GM19468 (cell line): Measurements from ENCODE around the gene ZDHHC7.

Experiments
- ATAC-seq: cut with Tn5 transposase; IDR thresholded peaks from one replicate; pipeline ENCODE4 v1.9.1; 2021; ENCODE audit warnings: mild to moderate bottlenecking, moderate library complexity, moderate number of reproducible peaks; ENCODE audit not compliant: unreplicated experiment; ENCODE audit errors: extremely low read depth

The ZDHHC7 gene

DNA sequence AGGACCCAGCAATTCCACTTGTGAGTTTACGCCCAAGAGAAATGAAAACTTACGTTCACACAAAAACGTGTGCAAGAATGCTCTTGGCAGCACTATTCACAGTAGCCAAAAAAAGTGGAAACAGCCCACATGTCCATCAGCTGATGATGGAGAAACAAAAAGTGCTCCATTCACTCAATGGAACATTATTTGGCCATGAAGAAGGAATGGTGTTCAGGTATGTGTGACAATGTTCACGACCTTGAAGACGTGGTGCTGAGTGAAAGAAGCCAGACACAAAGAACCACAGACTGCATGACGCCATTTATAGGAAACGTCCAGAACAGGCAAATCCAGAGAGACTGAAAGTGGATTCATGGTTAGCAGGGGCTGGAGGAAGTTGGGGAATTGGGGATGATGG lies 84.9 kb downstream of the ZDHHC7 start:
- ATAC-seq: no peak

DNA sequence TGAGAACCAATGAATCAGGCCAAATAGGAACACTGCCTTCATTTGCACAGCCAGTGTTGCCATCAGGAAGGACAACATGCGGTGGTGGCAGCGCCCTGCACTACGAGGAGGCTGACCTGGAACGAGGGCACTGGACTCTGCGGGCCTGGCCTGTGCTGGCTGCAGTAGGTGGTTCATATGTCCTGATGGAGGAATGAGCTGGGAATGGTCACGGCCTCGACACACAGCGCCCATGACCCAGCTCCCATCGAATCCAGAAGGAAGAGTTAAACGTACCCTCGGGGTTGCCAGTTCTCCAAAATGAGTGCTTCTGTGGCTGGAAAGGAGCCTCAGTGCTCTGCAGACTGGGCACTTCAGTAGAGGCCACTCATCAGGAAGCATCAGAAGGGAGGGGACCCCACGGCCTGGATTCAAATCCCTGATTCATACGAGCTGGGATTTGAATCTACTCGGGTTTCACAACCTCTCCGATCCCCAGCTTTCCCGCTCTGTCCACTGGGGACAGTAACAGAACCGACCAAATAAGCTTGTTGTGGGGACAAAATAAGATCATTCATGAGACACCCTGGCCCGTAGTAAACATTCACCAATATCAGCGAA lies 85.5 kb downstream of the ZDHHC7 start:
- no peak for ATAC-seq

DNA sequence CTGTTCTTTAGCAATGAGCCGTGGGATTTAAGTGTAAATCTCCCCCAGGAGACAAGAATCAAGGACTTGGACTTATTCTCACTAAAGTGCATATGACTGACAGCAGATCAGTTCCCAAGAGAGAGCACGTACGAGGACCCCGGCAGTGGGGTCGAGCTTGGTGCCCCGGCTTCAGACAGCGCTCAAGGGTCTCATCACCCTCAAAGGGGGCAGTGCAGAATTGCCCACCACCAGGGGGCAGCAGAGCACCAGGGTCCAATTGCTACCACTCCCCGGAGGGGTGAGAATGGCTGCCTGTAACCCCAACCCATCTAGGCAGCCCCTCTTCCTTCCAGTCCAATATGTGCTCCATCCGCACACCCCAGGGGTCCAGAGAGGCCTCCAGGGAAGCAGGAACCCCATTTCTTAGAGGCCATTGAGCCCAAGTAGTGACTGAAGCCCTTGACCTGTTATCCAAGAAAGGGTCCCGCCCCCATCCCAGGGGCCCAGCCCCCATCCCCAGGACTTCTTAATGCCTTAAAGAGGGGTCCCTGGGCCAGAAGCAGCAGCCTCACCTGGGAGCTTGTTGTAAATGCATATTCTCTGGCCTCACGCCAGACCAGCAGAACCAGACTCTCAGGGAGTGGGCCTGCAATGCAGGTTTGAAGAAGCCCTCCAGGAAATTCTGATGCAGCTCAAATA lies 86.1 kb downstream of the ZDHHC7 start:
- no peak for ATAC-seq

DNA sequence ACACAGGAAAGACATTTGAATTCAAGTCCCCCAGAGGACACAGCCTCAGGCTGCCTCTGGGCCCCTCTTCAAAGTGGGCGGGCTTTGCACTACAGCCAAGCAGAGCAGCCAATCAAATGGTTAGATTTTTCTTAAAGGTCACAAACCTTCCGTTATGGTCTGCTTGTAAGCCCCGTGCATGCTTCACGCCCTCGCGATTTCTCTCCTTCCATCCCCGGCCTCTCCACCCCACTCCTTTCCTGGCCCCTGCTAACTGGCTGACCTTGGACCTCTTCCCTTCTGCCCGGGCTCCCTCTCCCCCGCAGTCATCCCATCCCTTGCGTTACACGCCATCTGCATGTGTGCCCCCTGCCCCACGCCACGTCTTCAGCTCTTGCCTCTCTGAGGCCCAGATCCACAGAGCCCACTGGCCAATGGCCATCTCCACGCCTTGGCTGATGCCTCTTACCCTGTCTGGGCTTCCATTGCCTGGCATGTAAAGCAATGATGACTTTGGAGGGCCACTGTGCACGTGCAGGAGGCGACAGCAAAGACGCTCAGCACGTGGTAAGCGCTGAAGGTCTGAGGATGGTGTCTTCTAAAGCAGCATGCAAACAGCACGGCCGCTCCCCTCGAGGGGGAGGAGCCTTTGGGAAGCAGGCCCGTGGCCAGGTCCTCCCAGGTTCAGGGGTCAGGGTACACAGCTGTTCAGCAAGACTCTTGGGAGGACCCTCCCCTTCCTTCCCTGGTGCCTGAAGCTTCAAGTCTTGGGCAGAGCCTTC lies 86.8 kb downstream of the ZDHHC7 start:
- no peak for ATAC-seq
